ENCODE measurements around the gene ADCK2.
"Not testable (repeated sequence)": the region's sequence is repeated elsewhere in the genome, so short reads cannot be mapped to it uniquely, and the experiment has no call there.

ADCK2 gene

GRCh38 chr7:140685407-140686087 is 12.8 kb downstream of the ADCK2 start:
- intact Hi-C loops (cut with DNase I): no loop called here
- DNase-seq: peak in 1 of 10 donors; percentile 33

GRCh38 chr7:140686921-140687320 is 14.2 kb downstream of the ADCK2 start:
- intact Hi-C loops (cut with DNase I): no loop called here
- peak in 1 of 10 donors; percentile 71 for DNase-seq

GRCh38 chr7:140688341-140688740 is 15.6 kb downstream of the ADCK2 start:
- intact Hi-C loops (cut with DNase I): no loop called here
- DNase-seq: peak in 1 of 10 donors; percentile 33

GRCh38 chr7:140689199-140690152 is 16.7 kb downstream of the ADCK2 start:
- peak in 1 of 10 donors; percentile 74 for DNase-seq

DNA sequence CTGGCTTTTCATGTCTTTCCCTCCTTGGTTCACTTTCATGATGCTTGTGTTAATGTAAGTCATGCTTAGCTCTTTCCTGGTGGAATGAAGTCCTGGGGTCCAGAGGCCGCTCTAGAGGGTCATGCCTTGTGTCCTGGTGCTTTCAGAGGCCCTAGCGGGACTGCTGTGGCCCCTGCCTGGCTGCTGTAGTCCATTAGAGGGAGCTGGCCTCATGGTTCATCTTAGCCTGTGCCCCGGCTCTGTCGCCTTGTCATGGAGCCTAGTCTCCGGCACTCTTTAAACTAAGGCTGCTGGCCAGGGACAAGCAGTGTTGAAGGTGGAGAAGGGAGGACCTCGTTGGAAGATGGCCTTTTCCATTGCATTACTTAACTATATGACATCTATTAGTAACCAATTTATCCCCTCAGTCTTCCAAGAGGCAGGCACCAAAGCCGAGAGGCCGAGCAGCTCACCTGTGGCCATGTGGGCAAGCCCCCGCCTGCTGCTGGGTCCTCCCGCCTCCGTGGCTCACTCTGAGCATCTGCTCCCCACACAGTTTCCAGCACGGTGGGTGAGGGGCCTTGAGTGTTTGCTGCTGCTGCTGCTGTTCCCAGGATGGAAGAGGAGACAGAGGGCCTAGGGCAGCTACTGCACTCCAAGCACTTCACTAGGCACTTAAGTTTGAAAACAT is 18.8 kb downstream of the ADCK2 start:
- peak in 1 of 10 donors; percentile 67 for DNase-seq
- intact Hi-C loops (cut with DNase I): no loop called here

More at GRCh38 chr7:140689199-140690152, 16.7 kb downstream of the ADCK2 start:
- intact Hi-C loops (cut with DNase I): no loop called here

- DNase-seq: peak in 1 of 10 donors; percentile 76
- intact Hi-C loops (cut with DNase I): not testable (repeated sequence)
Observed at GRCh38 chr7:140693849-140694248, 21.1 kb downstream of the ADCK2 start.

GRCh38 chr7:140694592-140694991 is 21.8 kb downstream of the ADCK2 start:
- intact Hi-C loops (cut with DNase I): no loop called here

DNA sequence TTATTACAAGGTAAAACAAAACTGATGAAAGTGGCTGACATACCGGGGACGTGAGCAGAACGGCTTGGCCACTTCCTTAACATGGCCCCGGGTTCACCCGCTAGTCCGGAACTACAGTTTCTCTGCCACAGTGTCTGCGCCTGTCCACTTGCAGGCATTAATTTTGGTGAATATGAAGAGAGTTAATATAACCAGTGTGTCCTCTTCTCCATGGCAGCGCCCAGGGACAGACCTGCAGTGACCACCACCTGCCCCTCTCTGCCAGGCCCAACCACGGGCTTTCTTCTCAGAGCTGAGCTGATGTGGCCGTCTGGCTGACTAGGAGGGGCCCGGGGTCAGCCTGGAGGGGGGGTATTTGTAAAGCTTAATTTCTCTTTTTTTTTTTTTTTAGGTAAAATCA is 22.6 kb downstream of the ADCK2 start:
- intact Hi-C loops (cut with DNase I): no loop called here
- peak in 2 of 10 donors; percentile 12 to 34 for DNase-seq

More at GRCh38 chr7:140694592-140694991, 21.8 kb downstream of the ADCK2 start:
- DNase-seq: peak in 1 of 10 donors; percentile 56

DNA sequence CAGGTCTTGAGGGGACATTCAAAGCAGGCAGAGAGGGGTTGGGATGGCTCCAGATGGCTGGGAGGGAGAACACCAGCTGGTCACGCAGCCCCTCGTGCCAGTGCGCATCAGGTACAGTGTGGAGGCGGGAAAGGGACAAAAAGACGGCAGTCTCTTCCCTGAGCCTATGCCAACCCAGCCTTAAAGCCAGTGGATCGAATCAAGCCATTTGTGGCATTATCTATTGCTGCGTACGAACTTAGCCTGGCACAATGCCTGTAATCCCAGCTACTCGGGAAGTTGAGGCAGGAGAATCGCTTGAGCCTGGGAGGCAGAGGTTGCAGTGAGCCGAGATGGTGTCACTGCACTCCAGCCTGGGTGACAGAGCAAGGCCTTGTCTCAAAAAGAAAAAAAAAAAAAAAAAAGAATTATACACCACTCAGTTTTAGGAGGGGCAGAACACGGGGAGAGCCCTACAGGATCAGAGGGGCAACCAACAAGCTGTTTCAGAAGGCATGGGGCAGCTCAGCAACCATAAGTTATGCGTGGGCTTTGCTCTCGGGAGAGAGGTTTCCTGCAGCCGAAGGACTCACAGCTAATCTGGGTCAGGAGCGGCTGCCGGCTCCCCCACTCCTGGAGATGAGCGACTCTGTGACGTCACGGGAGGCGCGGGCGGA is 23.4 kb downstream of the ADCK2 start:
- peak in 9 of 10 donors; percentile 92 to 99 (median 97) for DNase-seq

GRCh38 chr7:140696680-140697446 is 24.1 kb downstream of the ADCK2 start, which contains the start of gene NDUFB2:
TSS of gene NDUFB2 (plus strand) at chr7:140696708. CDS start at chr7:140696745, 37 bp downstream.
- intact Hi-C loops (cut with DNase I): loop anchor here (1.0 kb wide), 1 partner anchor 227 kb away; the partner anchor contains the start of gene BRAF
- DNase-seq: peak in 9 of 10 donors; percentile 76 to 98 (median 83)

More for the DNA sequence above, 23.4 kb downstream of the ADCK2 start:
- intact Hi-C loops (cut with DNase I): no loop called here

DNA sequence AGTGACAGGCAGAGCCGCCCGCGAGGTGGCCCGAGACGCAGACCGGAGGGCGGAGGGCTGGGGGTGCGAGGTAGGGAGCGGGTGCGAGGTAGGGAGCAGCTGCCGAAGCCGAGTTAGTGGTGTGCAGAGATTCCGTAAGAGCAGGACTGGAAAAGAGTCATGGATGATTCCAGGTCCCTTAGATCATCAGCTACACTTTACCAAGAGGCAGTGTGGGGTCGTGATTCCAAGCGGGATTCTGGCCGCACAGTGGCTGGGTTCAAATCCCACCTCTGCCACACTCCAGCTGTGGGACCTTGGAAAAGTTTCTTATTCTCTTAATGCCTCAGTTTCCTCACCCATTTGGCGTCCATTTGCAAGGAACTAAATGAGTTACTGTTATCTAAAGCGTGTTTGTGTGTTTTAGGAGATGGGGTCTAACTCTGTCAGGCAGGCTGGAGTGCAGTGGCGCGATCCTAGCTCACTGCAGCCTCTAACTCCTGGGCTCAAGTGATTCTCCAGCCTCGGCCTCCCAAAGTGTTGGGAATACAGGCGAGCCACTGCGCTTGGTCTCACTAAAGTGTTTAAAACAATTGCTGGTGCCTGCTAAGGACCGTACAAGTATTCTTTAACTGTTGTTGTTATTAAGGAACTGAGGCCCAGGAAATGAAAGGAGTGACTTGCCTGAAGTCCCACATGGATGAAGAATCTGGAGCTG is 24.9 kb downstream of the ADCK2 start:
- intact Hi-C loops (cut with DNase I): loop anchor here (1.0 kb wide), 1 partner anchor 227 kb away; the partner anchor contains the start of gene BRAF

GRCh38 chr7:140698477-140698876 is 25.7 kb downstream of the ADCK2 start:
- intact Hi-C loops (cut with DNase I): no loop called here

More for the DNA sequence above, 24.9 kb downstream of the ADCK2 start:
- DNase-seq: peak in 3 of 10 donors; percentile 13 to 86 (median 43)

GRCh38 chr7:140702774-140703173 is 30.0 kb downstream of the ADCK2 start:
- intact Hi-C loops (cut with DNase I): no loop called here
- no peak for DNase-seq

More at GRCh38 chr7:140698477-140698876, 25.7 kb downstream of the ADCK2 start:
- peak in 3 of 10 donors; percentile 11 to 80 (median 74) for DNase-seq

- intact Hi-C loops (cut with DNase I): no loop called here
- no peak for DNase-seq
Observed at GRCh38 chr7:140704205-140704604, 31.5 kb downstream of the ADCK2 start.

- intact Hi-C loops (cut with DNase I): no loop called here
- DNase-seq: no peak
Observed at GRCh38 chr7:140707132-140707531, 34.4 kb downstream of the ADCK2 start.

- DNase-seq; intact Hi-C loops (cut with DNase I): not testable (repeated sequence)
Observed at GRCh38 chr7:140708764-140709163, 36.0 kb downstream of the ADCK2 start.

DNA sequence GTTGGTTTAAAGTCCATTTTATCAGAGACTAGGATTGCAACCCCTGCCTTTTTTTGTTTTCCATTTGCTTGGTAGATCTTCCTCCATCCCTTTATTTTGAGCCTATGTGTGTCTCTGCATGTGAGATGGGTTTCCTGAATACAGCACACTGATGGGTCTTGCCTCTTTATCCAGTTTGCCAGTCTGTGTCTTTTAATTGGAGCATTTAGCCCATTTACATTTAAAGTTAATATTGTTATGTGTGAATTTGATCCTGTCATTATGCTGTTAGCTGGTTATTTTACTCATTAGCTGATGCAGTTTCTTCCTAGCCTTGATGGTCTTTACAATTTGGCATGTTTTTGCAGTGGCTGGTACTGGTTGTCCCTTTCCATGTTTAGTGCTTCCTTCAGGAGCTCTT is 39.6 kb downstream of the ADCK2 start:
- intact Hi-C loops (cut with DNase I); DNase-seq: not testable (repeated sequence)

DNA sequence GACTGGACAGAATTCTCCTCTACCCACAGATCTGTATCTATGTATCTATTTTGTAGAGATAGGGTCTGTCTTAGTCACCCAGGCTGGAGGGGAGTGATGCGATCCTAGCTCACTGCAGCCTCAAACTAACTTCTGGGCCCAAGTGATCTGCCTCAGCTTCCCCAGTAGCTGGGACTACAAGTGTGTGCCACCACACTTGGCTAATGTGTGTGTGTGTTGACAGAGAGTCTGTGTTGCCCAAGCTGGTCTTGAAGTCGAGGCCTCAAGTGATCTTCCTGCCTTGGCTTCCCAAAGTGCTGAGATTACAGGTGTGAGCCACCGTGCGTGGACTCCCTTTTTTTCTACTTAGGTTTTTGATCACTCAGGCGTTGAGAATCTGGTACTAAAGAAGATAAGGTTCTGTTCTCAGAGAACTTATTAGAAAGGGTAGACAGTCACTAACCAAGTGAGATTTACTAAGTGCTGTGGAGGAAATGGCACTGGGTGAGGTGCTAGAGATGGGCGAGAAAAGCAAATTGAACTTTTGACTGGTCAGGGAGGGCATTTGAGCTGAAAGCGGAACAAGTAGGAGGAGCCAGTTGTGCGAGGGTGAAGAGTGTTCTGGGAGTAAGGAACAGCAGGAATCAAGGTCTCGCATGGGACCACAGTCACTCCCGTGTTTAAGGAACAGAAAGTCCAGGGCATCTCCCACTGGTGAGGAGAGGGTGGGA is 41.7 kb downstream of the ADCK2 start:
- no peak for DNase-seq
- intact Hi-C loops (cut with DNase I): no loop called here
